GM12873 (cell line): Measurements from ENCODE around the gene PEF1.

Source experiments
- TF ChIP-seq, protein P1 (sequence below): IDR thresholded peaks from 2 replicates; pipeline ENCODE4 v1.5.1; 2012; ENCODE audit warnings: low read depth, mild to moderate bottlenecking, moderate library complexity, low read length, control low read depth; ENCODE audit not compliant: insufficient read depth; ENCODE audit errors: missing control alignments

PEF1 gene

GRCh38 chr1:31688233-31688918, 43.7 kb upstream of the PEF1 start:
- TF ChIP-seq, protein P1, sequence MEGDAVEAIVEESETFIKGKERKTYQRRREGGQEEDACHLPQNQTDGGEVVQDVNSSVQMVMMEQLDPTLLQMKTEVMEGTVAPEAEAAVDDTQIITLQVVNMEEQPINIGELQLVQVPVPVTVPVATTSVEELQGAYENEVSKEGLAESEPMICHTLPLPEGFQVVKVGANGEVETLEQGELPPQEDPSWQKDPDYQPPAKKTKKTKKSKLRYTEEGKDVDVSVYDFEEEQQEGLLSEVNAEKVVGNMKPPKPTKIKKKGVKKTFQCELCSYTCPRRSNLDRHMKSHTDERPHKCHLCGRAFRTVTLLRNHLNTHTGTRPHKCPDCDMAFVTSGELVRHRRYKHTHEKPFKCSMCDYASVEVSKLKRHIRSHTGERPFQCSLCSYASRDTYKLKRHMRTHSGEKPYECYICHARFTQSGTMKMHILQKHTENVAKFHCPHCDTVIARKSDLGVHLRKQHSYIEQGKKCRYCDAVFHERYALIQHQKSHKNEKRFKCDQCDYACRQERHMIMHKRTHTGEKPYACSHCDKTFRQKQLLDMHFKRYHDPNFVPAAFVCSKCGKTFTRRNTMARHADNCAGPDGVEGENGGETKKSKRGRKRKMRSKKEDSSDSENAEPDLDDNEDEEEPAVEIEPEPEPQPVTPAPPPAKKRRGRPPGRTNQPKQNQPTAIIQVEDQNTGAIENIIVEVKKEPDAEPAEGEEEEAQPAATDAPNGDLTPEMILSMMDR, result no peak

GRCh38 chr1:31687601-31688000, 42.9 kb upstream of the PEF1 start:
- TF ChIP-seq, protein P1, result no peak

GRCh38 chr1:31685795-31686194, 41.1 kb upstream of the PEF1 start:
- TF ChIP-seq, protein P1, result no peak

GRCh38 chr1:31683997-31684396, 39.3 kb upstream of the PEF1 start:
- TF ChIP-seq, protein P1, result peak; percentile 62

DNA sequence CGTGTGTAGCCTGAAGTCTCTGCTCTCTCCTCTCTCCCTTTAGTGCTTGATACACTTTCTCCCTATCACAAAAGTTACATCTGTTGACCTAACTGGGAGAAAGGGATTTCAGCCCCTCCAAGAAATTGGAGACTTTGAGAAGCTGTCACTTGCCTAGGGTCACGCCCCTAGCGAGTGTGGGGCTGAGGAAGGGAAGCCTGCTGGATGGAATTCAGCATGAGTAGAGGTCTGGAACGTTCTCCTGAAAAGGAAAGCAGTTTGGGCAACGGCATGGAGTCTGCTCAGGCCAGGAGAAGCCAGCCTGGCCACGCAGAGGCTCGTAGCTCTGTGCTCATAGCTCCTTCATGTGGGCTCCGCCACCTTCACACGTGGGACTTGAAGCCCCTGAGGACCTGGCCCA, 36.7 kb upstream of the PEF1 start:
- TF ChIP-seq, protein P1, result no peak

DNA sequence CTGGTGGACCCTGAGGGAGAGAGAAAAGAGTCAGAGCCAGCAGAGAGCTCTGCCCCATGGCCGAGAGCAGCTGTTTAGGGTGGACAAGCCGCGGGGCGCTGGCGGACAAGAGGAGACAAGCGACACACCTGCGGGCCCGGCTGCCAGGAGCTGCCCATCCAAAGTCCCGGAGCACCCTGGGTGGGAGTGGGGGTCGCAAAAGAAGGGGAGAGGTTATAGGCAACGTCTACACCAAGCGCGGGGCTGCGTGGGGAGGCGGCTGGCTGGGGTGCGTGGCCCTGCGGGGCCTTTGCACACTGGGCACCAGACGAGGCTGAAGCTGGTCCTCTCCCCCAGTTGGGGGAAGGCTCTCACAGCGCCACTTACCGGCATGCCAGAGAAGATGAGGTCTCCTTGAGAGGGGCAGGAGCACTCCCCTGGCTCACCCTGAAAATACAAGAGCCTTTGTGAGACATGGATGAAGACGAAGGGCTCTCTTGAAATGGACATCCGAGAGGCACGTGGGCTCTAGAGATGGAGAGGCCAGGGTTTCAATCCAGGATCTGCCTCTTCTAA, 35.1 kb upstream of the PEF1 start:
- TF ChIP-seq, protein P1, result no peak

DNA sequence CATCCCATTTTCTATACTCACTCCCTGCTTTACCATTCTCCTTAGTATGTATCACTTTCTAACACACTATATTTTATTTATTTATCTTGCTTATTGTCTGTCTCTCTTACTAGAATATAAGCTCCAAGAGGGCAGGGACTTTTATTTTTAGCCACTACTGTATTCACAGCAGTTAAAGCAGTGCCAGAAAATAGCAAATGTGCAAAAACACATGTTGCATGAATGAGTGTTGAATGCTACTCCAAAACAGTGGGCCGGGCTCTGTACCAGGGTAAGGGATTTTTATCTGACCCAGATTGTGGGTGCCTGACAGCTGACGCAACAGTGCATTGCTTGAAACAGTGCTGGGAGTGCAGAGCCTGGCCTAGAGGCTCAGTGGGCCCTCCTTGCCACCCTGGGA, 34.4 kb upstream of the PEF1 start:
- TF ChIP-seq, protein P1, result no peak
